H9 (cell line): ENCODE results near the gene L3MBTL4. TPM values are rescaled to one million over a fixed set of nuclear protein-coding genes. Genes with fewer than 3 reads are reported as not detected.

Source experiments
- DNase-seq: peaks from one replicate; pipeline ENCODE4 v3.0.0-alpha.2; 2017
- H2AFZ ChIP-seq: one replicate; pipeline ENCODE4 v1.6.1; 2013; ENCODE audit warnings: mild to moderate bottlenecking, low read length, control low read depth, moderate library complexity
- H2AK5ac ChIP-seq: 2 replicates; pipeline ENCODE4 v1.6.1; 2013; ENCODE audit warnings: low read length, control low read depth, mixed read lengths; ENCODE audit not compliant: insufficient read length
- H2BK120ac ChIP-seq: one replicate; pipeline ENCODE4 v1.6.1; 2013; ENCODE audit warnings: low read depth, mild to moderate bottlenecking, low read length, control low read depth, inconsistent platforms; ENCODE audit not compliant: poor library complexity, severe bottlenecking
- H2BK12ac ChIP-seq: 2 replicates; pipeline ENCODE4 v1.6.1; 2013; ENCODE audit warnings: low read length, control low read depth, mixed read lengths, low read depth; ENCODE audit not compliant: insufficient read length
- H2BK15ac ChIP-seq: 2 replicates; pipeline ENCODE4 v1.6.1; 2013; ENCODE audit warnings: low read depth, low read length, control low read depth
- H2BK20ac ChIP-seq: one replicate; pipeline ENCODE4 v1.6.1; 2013; ENCODE audit warnings: low read depth, mild to moderate bottlenecking, low read length, control low read depth, inconsistent platforms; ENCODE audit not compliant: poor library complexity, severe bottlenecking
- H2BK5ac ChIP-seq: 2 replicates; pipeline ENCODE4 v1.6.1; 2013; ENCODE audit warnings: low read length, control low read depth, mixed read lengths; ENCODE audit not compliant: insufficient read length
- H3K14ac ChIP-seq: 2 replicates; pipeline ENCODE4 v1.6.1; 2013; ENCODE audit warnings: low read length, control low read depth; ENCODE audit not compliant: insufficient read depth
- H3K18ac ChIP-seq: 2 replicates; pipeline ENCODE4 v1.6.1; 2013; ENCODE audit warnings: low read depth, mild to moderate bottlenecking, mixed read lengths, low read length, control low read depth; ENCODE audit not compliant: insufficient read length
- H3K23ac ChIP-seq: 2 replicates; pipeline ENCODE4 v1.6.1; 2013; ENCODE audit warnings: low read length, control low read depth, mixed read lengths, low read depth; ENCODE audit not compliant: insufficient read length
- H3K23me2 ChIP-seq: 2 replicates; pipeline ENCODE4 v1.6.1; 2013; ENCODE audit warnings: low read depth, mild to moderate bottlenecking, mixed read lengths, low read length, control low read depth; ENCODE audit not compliant: insufficient read length, poor library complexity, severe bottlenecking
- H3K27ac ChIP-seq: 2 replicates; pipeline ENCODE4 v1.5.1; 2013; ENCODE audit warnings: low read length, control low read depth, mixed read lengths, low read depth; ENCODE audit not compliant: insufficient read length
- H3K27me3 ChIP-seq: 2 replicates; pipeline ENCODE4 v1.6.1; 2013; ENCODE audit warnings: low read length, control low read depth, inconsistent platforms; ENCODE audit not compliant: insufficient read depth
- H3K4ac ChIP-seq: 2 replicates; pipeline ENCODE4 v1.6.1; 2013; ENCODE audit warnings: low read depth, mild to moderate bottlenecking, control low read depth, inconsistent platforms, low read length, moderate library complexity
- H3K4me1 ChIP-seq: 2 replicates; pipeline ENCODE4 v1.6.1; 2013; ENCODE audit warnings: low read length, control low read depth, inconsistent platforms; ENCODE audit not compliant: insufficient read depth
- H3K4me2 ChIP-seq: 2 replicates; pipeline ENCODE4 v1.6.1; 2013; ENCODE audit warnings: low read length, control low read depth, mixed read lengths; ENCODE audit not compliant: insufficient read length, insufficient read depth
- H3K56ac ChIP-seq: 2 replicates; pipeline ENCODE4 v1.6.1; 2013; ENCODE audit warnings: low read depth, mild to moderate bottlenecking, mixed read lengths, low read length, control low read depth; ENCODE audit not compliant: insufficient read length
- H3K79me1 ChIP-seq: 2 replicates; pipeline ENCODE4 v1.6.1; 2013; ENCODE audit warnings: low read depth, mild to moderate bottlenecking, moderate library complexity, low read length, control low read depth, inconsistent platforms; ENCODE audit not compliant: insufficient read depth, poor library complexity, severe bottlenecking
- H3K79me2 ChIP-seq: 2 replicates; pipeline ENCODE4 v1.6.1; 2013; ENCODE audit warnings: low read length, control low read depth, inconsistent platforms; ENCODE audit not compliant: insufficient read depth
- H3K9ac ChIP-seq: 2 replicates; pipeline ENCODE4 v1.6.1; 2013; ENCODE audit warnings: low read length, control low read depth, mixed read lengths; ENCODE audit not compliant: insufficient read length; ENCODE audit errors: extremely low read depth
- H3K9me3 ChIP-seq: one replicate; pipeline ENCODE4 v1.6.1; 2013; ENCODE audit warnings: low read depth, low read length, inconsistent platforms; ENCODE audit not compliant: control insufficient read depth
- H3T11ph ChIP-seq: one replicate; pipeline ENCODE4 v1.6.1; 2013; ENCODE audit warnings: mild to moderate bottlenecking, low read length, control low read depth, inconsistent platforms
- H4K20me1 ChIP-seq: one replicate; pipeline ENCODE4 v1.6.1; 2013; ENCODE audit not compliant: control insufficient read depth, insufficient read length, insufficient read depth
- H4K5ac ChIP-seq: 2 replicates; pipeline ENCODE4 v1.6.1; 2013; ENCODE audit warnings: low read depth, mild to moderate bottlenecking, mixed read lengths, low read length, control low read depth; ENCODE audit not compliant: insufficient read length
- H4K8ac ChIP-seq: replicated peaks from 2 replicates; pipeline ENCODE4 v1.6.1; 2013; ENCODE audit warnings: low read length, control low read depth, mixed read lengths, low read depth; ENCODE audit not compliant: insufficient read length
- H4K91ac ChIP-seq: 2 replicates; pipeline ENCODE4 v1.6.1; 2013; ENCODE audit warnings: low read depth, mild to moderate bottlenecking, moderate library complexity, mixed read lengths, low read length, control low read depth; ENCODE audit not compliant: insufficient read length
- H3K27ac Mint-ChIP-seq, 3 experiments: 2 replicates in 2 of 3; 3 replicates in 1 of 3; pipeline ENCODE4 v1.8.0; 2020 to 2021; ENCODE audit warnings: mixed read lengths in 3 of 3, mild to moderate bottlenecking in 1 of 3, moderate library complexity in 1 of 3
- H3K27me3 Mint-ChIP-seq: 2 replicates; pipeline ENCODE4 v1.8.0; 2021; ENCODE audit warnings: low read depth, mild to moderate bottlenecking, moderate library complexity, mixed read lengths
- H3K36me3 Mint-ChIP-seq, 3 experiments: 2 replicates in 2 of 3; 3 replicates in 1 of 3; pipeline ENCODE4 v1.8.0; 2020 to 2021; ENCODE audit warnings: low read depth in 3 of 3, mixed read lengths in 3 of 3; ENCODE audit not compliant: insufficient read depth in 1 of 3
- H3K4me1 Mint-ChIP-seq, 2 experiments: 2 replicates each; pipeline ENCODE4 v1.8.0; 2020; ENCODE audit warnings: mixed read lengths in 2 of 2
- H3K4me3 Mint-ChIP-seq, 2 experiments: 2 replicates in 1 of 2; 3 replicates in 1 of 2; pipeline ENCODE4 v1.8.0; 2020 to 2021; ENCODE audit warnings: mild to moderate bottlenecking in 2 of 2, mixed read lengths in 2 of 2, moderate library complexity in 1 of 2
- H3K9me3 Mint-ChIP-seq, 2 experiments: 2 replicates in 1 of 2; 3 replicates in 1 of 2; pipeline ENCODE4 v1.8.0; 2020; ENCODE audit warnings: mild to moderate bottlenecking in 2 of 2, mixed read lengths in 2 of 2, moderate library complexity in 1 of 2
- CTCF ChIP-seq: fragments of 200-600 bp; sonication (generic); conservative IDR thresholded peaks from 3 replicates; pipeline ENCODE4 v1.8.0; 2021; ENCODE audit warnings: antibody characterized with exemption, mild to moderate bottlenecking
- WGBS: extraction: QIAGEN DNeasy Blood & Tissue Kit; methylation state at CpG from one replicate; pipeline ENCODE4 v1.1.7; 2013; ENCODE audit warnings: missing lambda C conversion rate, low lambda C conversion rate, mixed read lengths; ENCODE audit not compliant: insufficient read length; ENCODE audit errors: extremely low coverage; 5-methylcytosine and 5-hydroxymethylcytosine counted together
- total RNA-seq: library from RNA; stranded (reverse); gene quantifications from 2 replicates; pipeline ENCODE4 v1.2.1, GENCODE V29; 2021

Gene L3MBTL4
- total RNA-seq, 1 experiment from 2014 or later: 1.9 TPM

DNA sequence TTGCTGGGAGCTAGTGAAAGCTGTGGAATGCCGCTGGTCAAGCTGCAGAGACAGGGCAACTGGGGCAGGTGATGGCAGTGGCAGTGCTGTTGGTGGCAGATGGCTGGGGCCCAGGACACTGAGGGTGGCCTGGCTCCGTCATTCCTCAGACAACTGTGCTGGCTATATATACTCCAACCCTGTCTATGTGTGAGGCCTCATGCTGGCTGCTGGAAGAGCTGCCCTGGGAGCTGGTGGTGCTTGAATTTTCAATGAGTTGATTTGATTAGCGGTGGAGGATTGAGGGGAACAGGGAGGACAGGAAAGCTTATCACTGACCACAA is 452.9 kb downstream of the L3MBTL4 start:
- no peak for DNase-seq
- H3K4ac ChIP-seq: no peak overlapping the region
- Mint-ChIP-seq H3K4me1 (peaks cover 22% of the 10 kb centered on the region in 2 experiments), H3K4me3 (no peak overlapping the region), H3K27me3 (peaks cover 10% of the 10 kb centered on the region), H3K9me3 (no peaks in the 10 kb centered on the region), H3K27ac (no peak overlapping the region), H3K36me3 (no peaks in the 10 kb centered on the region)
- no CpG with 5 or more reads among the region's 3 CpGs for WGBS
- no peak overlapping the region for H2BK12ac ChIP-seq
- no peak overlapping the region for H2BK5ac ChIP-seq
- H3K79me2 ChIP-seq: no peaks in the 10 kb centered on the region
- H3K56ac ChIP-seq: no peak overlapping the region
- H3K18ac ChIP-seq: no peak overlapping the region
- H3K4me1 ChIP-seq: no peaks in the 10 kb centered on the region
- H2BK20ac ChIP-seq: no peak overlapping the region
- TF ChIP-seq CTCF: no peak
- H4K8ac ChIP-seq: no peak overlapping the region
- no peaks in the 10 kb centered on the region for H4K20me1 ChIP-seq
- no peaks in the 10 kb centered on the region for H3K23me2 ChIP-seq
- no peak overlapping the region for H3K9ac ChIP-seq
- no peak overlapping the region for H2BK120ac ChIP-seq
- no peak overlapping the region for H3K4me2 ChIP-seq
- H2AFZ ChIP-seq: no peak overlapping the region
- no peak overlapping the region for H4K5ac ChIP-seq
- H3K14ac ChIP-seq: no peak overlapping the region
- no peaks in the 10 kb centered on the region for H3K9me3 ChIP-seq
- no peak overlapping the region for H3K23ac ChIP-seq
- no peaks in the 10 kb centered on the region for H3K27me3 ChIP-seq
- no peak overlapping the region for H3K27ac ChIP-seq
- no peak overlapping the region for H3T11ph ChIP-seq
- H3K79me1 ChIP-seq: no peaks in the 10 kb centered on the region
- H2AK5ac ChIP-seq: no peak overlapping the region
- H4K91ac ChIP-seq: no peak overlapping the region
- no peak overlapping the region for H2BK15ac ChIP-seq
